IMR-90 (cell line): ENCODE measurements around the gene ADAMTS9. TPM values are rescaled to one million over a fixed set of nuclear protein-coding genes. Genes with fewer than 3 reads are reported as not detected.

Experiments used
- ATAC-seq: fragments of 200-7000 bp; cut with Tn5 transposase; 2 replicates; pipeline ENCODE4 v1.9.1; 2020; ENCODE audit warnings: low read depth, mild to moderate bottlenecking, moderate library complexity
- BruUV-seq: library from RNA; stranded (reverse); fragments of 400-500 nt; replicated peaks from 2 replicates; lab custom pipeline; 2021; lab: Mats Ljungman, UMichigan
- CTCF ChIA-PET: fragments of 300-600 bp; formaldehyde crosslinking; extraction: SDS; loops from one replicate; lab custom pipeline; 2021; ENCODE audit warnings: antibody characterized with exemption; lab: Yijun Ruan, JAX
- POLR2A ChIA-PET: fragments of 300-600 bp; sonication (Branson Sonifier 250); formaldehyde crosslinking; loops from one replicate; lab custom pipeline; 2022; ENCODE audit warnings: antibody characterized with exemption; ENCODE audit not compliant: unreplicated experiment; lab: Charles Lee
- DNase-seq: peaks from one replicate; pipeline ENCODE4 v3.0.0; 2013
- H2AFZ ChIP-seq: replicated peaks from 2 replicates; pipeline ENCODE3; 2013; ENCODE audit warnings: low read length, mild to moderate bottlenecking; ENCODE audit not compliant: poor library complexity
- H2AK5ac ChIP-seq: 2 replicates; pipeline ENCODE4 v1.6.1; 2013; ENCODE audit warnings: low read depth, low read length, inconsistent platforms
- H2AK9ac ChIP-seq: replicated peaks from 2 replicates; pipeline ENCODE3; 2013; ENCODE audit warnings: mild to moderate bottlenecking, low read depth, low read length, moderate library complexity; ENCODE audit not compliant: poor library complexity
- H2BK120ac ChIP-seq: 2 replicates; pipeline ENCODE4 v1.6.1; 2013; ENCODE audit warnings: low read depth, low read length, inconsistent platforms
- H2BK15ac ChIP-seq: 3 replicates; pipeline ENCODE4 v1.6.1; 2013; ENCODE audit warnings: low read depth, low read length, inconsistent platforms
- H2BK20ac ChIP-seq: 2 replicates; pipeline ENCODE4 v1.6.1; 2013; ENCODE audit warnings: low read depth, mild to moderate bottlenecking, inconsistent platforms, low read length, moderate library complexity
- H2BK5ac ChIP-seq: 2 replicates; pipeline ENCODE4 v1.6.1; 2013; ENCODE audit warnings: mild to moderate bottlenecking, low read depth, low read length, inconsistent platforms; ENCODE audit not compliant: poor library complexity, severe bottlenecking
- H3K14ac ChIP-seq: replicated peaks from 2 replicates; pipeline ENCODE4 v1.6.1; 2013; ENCODE audit warnings: low read depth, low read length, inconsistent platforms
- H3K18ac ChIP-seq: 2 replicates; pipeline ENCODE4 v1.6.1; 2013; ENCODE audit warnings: low read depth, low read length, control low read depth
- H3K23ac ChIP-seq: 2 replicates; pipeline ENCODE4 v1.6.1; 2013; ENCODE audit warnings: low read depth, low read length, inconsistent platforms
- H3K27ac ChIP-seq: 2 replicates; pipeline ENCODE4 v1.5.1; 2013; ENCODE audit warnings: mild to moderate bottlenecking, control low read depth, low read length; ENCODE audit not compliant: insufficient read depth
- H3K27me3 ChIP-seq: 2 replicates; pipeline ENCODE4 v1.6.1; 2013; ENCODE audit warnings: low read length; ENCODE audit not compliant: control insufficient read depth, insufficient read depth
- H3K36me3 ChIP-seq: 2 replicates; pipeline ENCODE4 v1.6.1; 2013; ENCODE audit warnings: low read length, mixed read lengths; ENCODE audit not compliant: control insufficient read depth, insufficient read depth
- H3K4ac ChIP-seq: 2 replicates; pipeline ENCODE4 v1.6.1; 2013; ENCODE audit warnings: low read depth, low read length, inconsistent platforms
- H3K4me1 ChIP-seq: 2 replicates; pipeline ENCODE4 v1.6.1; 2013; ENCODE audit warnings: low read length, mixed read lengths; ENCODE audit not compliant: control insufficient read depth, insufficient read depth
- H3K4me2 ChIP-seq: 2 replicates; pipeline ENCODE4 v1.6.1; 2013; ENCODE audit warnings: low read depth, mild to moderate bottlenecking, control low read depth, low read length, moderate library complexity
- H3K4me3 ChIP-seq: 2 replicates; pipeline ENCODE4 v1.5.1; 2013; ENCODE audit warnings: low read depth, mild to moderate bottlenecking, control low read depth, low read length, moderate library complexity; ENCODE audit not compliant: insufficient read depth
- H3K56ac ChIP-seq: 2 replicates; pipeline ENCODE4 v1.6.1; 2013; ENCODE audit warnings: low read length, inconsistent platforms; ENCODE audit not compliant: insufficient read depth; ENCODE audit errors: extremely low read depth
- H3K79me1 ChIP-seq, 2 experiments: 2 replicates each; pipeline ENCODE4 v1.6.1; 2013; ENCODE audit warnings: low read length in 2 of 2, inconsistent platforms in 1 of 2, low read depth in 1 of 2
- H3K9ac ChIP-seq: 2 replicates; pipeline ENCODE4 v1.6.1; 2013; ENCODE audit warnings: low read depth, low read length, control low read depth
- H3K9me1 ChIP-seq: 2 replicates; pipeline ENCODE4 v1.6.1; 2013; ENCODE audit warnings: low read length, inconsistent platforms; ENCODE audit not compliant: insufficient read depth
- H3K9me3 ChIP-seq: 2 replicates; pipeline ENCODE4 v1.6.1; 2013; ENCODE audit warnings: low read length; ENCODE audit not compliant: control insufficient read depth, insufficient read depth
- H4K20me1 ChIP-seq: 2 replicates; pipeline ENCODE4 v1.6.1; 2013; ENCODE audit warnings: low read length, inconsistent platforms; ENCODE audit not compliant: insufficient read depth
- H4K5ac ChIP-seq: 2 replicates; pipeline ENCODE4 v1.6.1; 2013; ENCODE audit warnings: mild to moderate bottlenecking, low read depth, low read length, control low read depth
- H4K8ac ChIP-seq, 2 experiments: 2 replicates each; pipeline ENCODE4 v1.6.1; 2013; ENCODE audit warnings: low read depth in 2 of 2, low read length in 2 of 2, control low read depth in 1 of 2, inconsistent platforms in 1 of 2
- H4K91ac ChIP-seq: 2 replicates; pipeline ENCODE4 v1.6.1; 2013; ENCODE audit warnings: low read depth, low read length, inconsistent platforms; ENCODE audit not compliant: insufficient read depth
- BHLHE40 ChIP-seq: fragments of 150-350 bp; IDR thresholded peaks from 2 replicates; pipeline ENCODE4 v1.6.1; 2016; ENCODE audit warnings: mild to moderate bottlenecking, low read depth, low read length
- CEBPB ChIP-seq: IDR thresholded peaks from 2 replicates; pipeline ENCODE4 v1.6.1; 2012; ENCODE audit warnings: low read depth, low read length, improper control_type of control experiment
- CHD1 ChIP-seq: IDR thresholded peaks from 2 replicates; pipeline ENCODE4 v1.6.1; 2012; ENCODE audit warnings: low read depth, low read length, improper control_type of control experiment
- CTCF ChIP-seq: conservative IDR thresholded peaks from 2 replicates; pipeline ENCODE4 v1.5.1; 2012; ENCODE audit warnings: mild to moderate bottlenecking, low read depth, low read length, improper control_type of control experiment
- ELK1 ChIP-seq: fragments of 150-350 bp; IDR thresholded peaks from 2 replicates; pipeline ENCODE4 v1.6.1; 2016; ENCODE audit warnings: low read depth, mild to moderate bottlenecking, low read length, moderate library complexity, borderline replicate concordance
- MAFK ChIP-seq: IDR thresholded peaks from 2 replicates; pipeline ENCODE4 v1.6.1; 2012; ENCODE audit warnings: low read depth, low read length, improper control_type of control experiment
- MAZ ChIP-seq: IDR thresholded peaks from 2 replicates; pipeline ENCODE4 v1.6.1; 2012; ENCODE audit warnings: low read depth, mild to moderate bottlenecking, low read length, improper control_type of control experiment, moderate library complexity, borderline replicate concordance
- NFE2L2 ChIP-seq: fragments of 150-350 bp; IDR thresholded peaks from 2 replicates; pipeline ENCODE4 v1.6.1; 2016; ENCODE audit warnings: low read depth, mild to moderate bottlenecking, low read length
- RAD21 ChIP-seq: IDR thresholded peaks from 2 replicates; pipeline ENCODE4 v1.6.1; 2012; ENCODE audit warnings: low read length, improper control_type of control experiment
- RFX5 ChIP-seq: IDR thresholded peaks from 2 replicates; pipeline ENCODE4 v1.8.0; 2012; ENCODE audit warnings: low read depth, mild to moderate bottlenecking, low read length, moderate library complexity
- USF2 ChIP-seq: fragments of 150-350 bp; IDR thresholded peaks from 2 replicates; pipeline ENCODE4 v1.6.1; 2017; ENCODE audit warnings: mild to moderate bottlenecking, antibody characterized with exemption, low read length, low read depth
- WGBS, 2 experiments: methylation state at CpG; one replicate each; pipeline versions ENCODE4 v1.1.5 to v1.1.7; 2013; ENCODE audit warnings: missing lambda C conversion rate in 2 of 2; ENCODE audit not compliant: insufficient read length in 1 of 2; ENCODE audit errors: extremely low coverage in 2 of 2; 5-methylcytosine and 5-hydroxymethylcytosine counted together
- dilution Hi-C: fragments of 300-500 bp; cut with HindIII; formaldehyde crosslinking; loops from one replicate; pipeline ENCODE4 v1.14.3; 2018; ENCODE audit warnings: low sequenced_read_pairs; ENCODE audit not compliant: unreplicated experiment
- in situ Hi-C: fragments of 300-500 bp; cut with MboI; formaldehyde crosslinking; loops from 3 replicates; pipeline ENCODE4 v1.14.3; 2019; ENCODE audit warnings: low sequenced_read_pairs, inconsistent platforms, mixed read lengths
- intact Hi-C: fragments of 100-400 bp; cut with micrococcal nuclease; formaldehyde crosslinking; loops from 2 replicates; pipeline ENCODE4 v1.10.0; 2022
- polyA plus RNA-seq, 3 experiments: library from polyadenylated mRNA; depleted of rRNA; stranded (reverse); fragments of >200 nt; gene quantifications; 2 replicates each; pipeline ENCODE4 v1.2.3, GENCODE V29; 2012; ENCODE audit warnings: low replicate concordance in 1 of 3
- total RNA-seq: library from RNA; depleted of rRNA; stranded (reverse); fragments of >200 nt; gene quantifications from 2 replicates; pipeline ENCODE4 v1.2.3, GENCODE V29; 2012

ADAMTS9 gene
- total and polyA plus RNA-seq, 2 of the 4 experiments (the other 2 are of a cell fraction), result 0.55 to 1.1 TPM

- 0% methylated on average over 1 of the region's 3 CpGs; no CpG with 5 or more reads in 1 of the 2 experiments for WGBS, 2 experiments
- Histone ChIP-seq H3K14ac (no peak overlapping the region), H3K79me1 (no peaks in the 10 kb centered on the region), H3K9me3 (no peaks in the 10 kb centered on the region), H4K91ac (no peak overlapping the region), H2BK20ac (no peak overlapping the region), H2BK120ac (no peak overlapping the region), H4K8ac (no peak overlapping the region), H3K4me3 (no peak overlapping the region), H4K5ac (no peak overlapping the region), H3K4ac (no peak overlapping the region), H3K18ac (no peak overlapping the region), H3K56ac (no peak overlapping the region), H3K27ac (no peak overlapping the region), H2AK5ac (no peak overlapping the region), H2AK9ac (no peak overlapping the region), H4K20me1 (no peaks in the 10 kb centered on the region), H3K9ac (no peak overlapping the region), H3K36me3 (peaks cover 2% of the 10 kb centered on the region; the same call in 1 of the 2 replicates), H3K4me2 (no peak overlapping the region), H3K23ac (no peak overlapping the region), H3K9me1 (no peaks in the 10 kb centered on the region), H2BK5ac (no peak overlapping the region), H2AFZ (no peak overlapping the region), H2BK15ac (no peak overlapping the region), H3K4me1 (peaks cover 5% of the 10 kb centered on the region; the same call in 1 of the 2 replicates), H3K27me3 (no peaks in the 10 kb centered on the region)
- no TSS peak for BruUV-seq
- in situ Hi-C loops, result no loop called here
- DNase-seq, result no peak
- no peak for ATAC-seq
- ChIA-PET CTCF (no interaction called here), POLR2A (no interaction called here)
- intact Hi-C loops, result no loop called here
- dilution Hi-C loops, result no loop called here
- TF ChIP-seq CEBPB (no peak), RAD21 (no peak), RFX5 (no peak), BHLHE40 (no peak), CTCF (no peak), USF2 (no peak), NFE2L2 (no peak), CHD1 (no peak), MAZ (no peak), ELK1 (no peak), MAFK (no peak)
Observed at GRCh38 chr3:64563751-64564150, 124.0 kb downstream of the ADAMTS9 start.
